Measurements from ENCODE around the gene HSPD1.

DNA sequence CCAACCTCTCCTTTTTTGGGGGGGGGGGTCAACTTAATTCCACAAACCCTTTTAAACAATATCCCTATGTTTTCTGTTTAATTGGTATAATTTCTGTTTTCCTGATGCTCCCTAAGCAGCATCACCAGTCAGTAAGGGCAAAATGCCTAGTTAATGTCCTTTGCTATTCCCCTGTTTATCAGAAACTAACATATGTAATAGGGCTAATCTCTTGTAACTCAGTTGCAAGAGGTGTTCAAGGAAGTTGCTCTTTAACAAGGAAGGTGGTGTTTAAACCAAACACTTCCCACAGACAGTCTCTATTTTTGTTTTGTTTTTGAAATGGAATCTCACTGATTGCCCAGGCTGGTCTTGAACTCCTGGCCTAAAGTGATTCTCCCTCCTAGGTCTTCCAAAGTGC, 52.8 kb downstream of the HSPD1 start:
- no peak for TF ChIP-seq POLR2A (IDR thresholded peaks at IDR 0.05)
- TF ChIP-seq, protein P1, sequence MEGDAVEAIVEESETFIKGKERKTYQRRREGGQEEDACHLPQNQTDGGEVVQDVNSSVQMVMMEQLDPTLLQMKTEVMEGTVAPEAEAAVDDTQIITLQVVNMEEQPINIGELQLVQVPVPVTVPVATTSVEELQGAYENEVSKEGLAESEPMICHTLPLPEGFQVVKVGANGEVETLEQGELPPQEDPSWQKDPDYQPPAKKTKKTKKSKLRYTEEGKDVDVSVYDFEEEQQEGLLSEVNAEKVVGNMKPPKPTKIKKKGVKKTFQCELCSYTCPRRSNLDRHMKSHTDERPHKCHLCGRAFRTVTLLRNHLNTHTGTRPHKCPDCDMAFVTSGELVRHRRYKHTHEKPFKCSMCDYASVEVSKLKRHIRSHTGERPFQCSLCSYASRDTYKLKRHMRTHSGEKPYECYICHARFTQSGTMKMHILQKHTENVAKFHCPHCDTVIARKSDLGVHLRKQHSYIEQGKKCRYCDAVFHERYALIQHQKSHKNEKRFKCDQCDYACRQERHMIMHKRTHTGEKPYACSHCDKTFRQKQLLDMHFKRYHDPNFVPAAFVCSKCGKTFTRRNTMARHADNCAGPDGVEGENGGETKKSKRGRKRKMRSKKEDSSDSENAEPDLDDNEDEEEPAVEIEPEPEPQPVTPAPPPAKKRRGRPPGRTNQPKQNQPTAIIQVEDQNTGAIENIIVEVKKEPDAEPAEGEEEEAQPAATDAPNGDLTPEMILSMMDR (IDR thresholded peaks at IDR 0.05) = no peak
